GM12874 (cell line): ENCODE measurements around the gene NR2F1-AS1.

Experiments
- CTCF ChIP-seq: IDR thresholded peaks from 2 replicates; pipeline ENCODE4 v1.5.1; 2011; ENCODE audit warnings: low read depth, mild to moderate bottlenecking, control low read depth, low read length, moderate library complexity; ENCODE audit not compliant: insufficient read depth

The NR2F1-AS1 gene

GRCh38 chr5:93454896-93455295 lies 126.1 kb downstream of the NR2F1-AS1 start:
- TF ChIP-seq CTCF, result no peak

- no peak for TF ChIP-seq CTCF
These were observed 128.8 kb downstream of the NR2F1-AS1 start for GRCh38 chr5:93452255-93452654.

- no peak for TF ChIP-seq CTCF
These were observed 142.9 kb downstream of the NR2F1-AS1 start for GRCh38 chr5:93438124-93438523.

GRCh38 chr5:93436083-93436482 lies 144.9 kb downstream of the NR2F1-AS1 start:
- TF ChIP-seq CTCF, result no peak

GRCh38 chr5:93433422-93433821 lies 147.6 kb downstream of the NR2F1-AS1 start:
- no peak for TF ChIP-seq CTCF

GRCh38 chr5:93431250-93431649 lies 149.8 kb downstream of the NR2F1-AS1 start:
- no peak for TF ChIP-seq CTCF

GRCh38 chr5:93430673-93431199 lies 150.3 kb downstream of the NR2F1-AS1 start:
- TF ChIP-seq CTCF, result no peak
